H9 (cell line): ENCODE measurements around the gene UBAC1. TPM values are rescaled to one million over a fixed set of nuclear protein-coding genes. Genes with fewer than 3 reads are reported as not detected.

Experiments
- DNase-seq: peaks from one replicate; pipeline ENCODE4 v3.0.0-alpha.2; 2017
- H2AFZ ChIP-seq: one replicate; pipeline ENCODE4 v1.6.1; 2013; ENCODE audit warnings: mild to moderate bottlenecking, low read length, control low read depth, moderate library complexity
- H2AK5ac ChIP-seq: 2 replicates; pipeline ENCODE4 v1.6.1; 2013; ENCODE audit warnings: low read length, control low read depth, mixed read lengths; ENCODE audit not compliant: insufficient read length
- H2BK120ac ChIP-seq: one replicate; pipeline ENCODE4 v1.6.1; 2013; ENCODE audit warnings: low read depth, mild to moderate bottlenecking, low read length, control low read depth, inconsistent platforms; ENCODE audit not compliant: poor library complexity, severe bottlenecking
- H2BK12ac ChIP-seq: 2 replicates; pipeline ENCODE4 v1.6.1; 2013; ENCODE audit warnings: low read length, control low read depth, mixed read lengths, low read depth; ENCODE audit not compliant: insufficient read length
- H2BK15ac ChIP-seq: 2 replicates; pipeline ENCODE4 v1.6.1; 2013; ENCODE audit warnings: low read depth, low read length, control low read depth
- H2BK20ac ChIP-seq: one replicate; pipeline ENCODE4 v1.6.1; 2013; ENCODE audit warnings: low read depth, mild to moderate bottlenecking, low read length, control low read depth, inconsistent platforms; ENCODE audit not compliant: poor library complexity, severe bottlenecking
- H2BK5ac ChIP-seq: 2 replicates; pipeline ENCODE4 v1.6.1; 2013; ENCODE audit warnings: low read length, control low read depth, mixed read lengths; ENCODE audit not compliant: insufficient read length
- H3K14ac ChIP-seq: 2 replicates; pipeline ENCODE4 v1.6.1; 2013; ENCODE audit warnings: low read length, control low read depth; ENCODE audit not compliant: insufficient read depth
- H3K18ac ChIP-seq: 2 replicates; pipeline ENCODE4 v1.6.1; 2013; ENCODE audit warnings: low read depth, mild to moderate bottlenecking, mixed read lengths, low read length, control low read depth; ENCODE audit not compliant: insufficient read length
- H3K23ac ChIP-seq: 2 replicates; pipeline ENCODE4 v1.6.1; 2013; ENCODE audit warnings: low read length, control low read depth, mixed read lengths, low read depth; ENCODE audit not compliant: insufficient read length
- H3K23me2 ChIP-seq: 2 replicates; pipeline ENCODE4 v1.6.1; 2013; ENCODE audit warnings: low read depth, mild to moderate bottlenecking, mixed read lengths, low read length, control low read depth; ENCODE audit not compliant: insufficient read length, poor library complexity, severe bottlenecking
- H3K27ac ChIP-seq: 2 replicates; pipeline ENCODE4 v1.5.1; 2013; ENCODE audit warnings: low read length, control low read depth, mixed read lengths, low read depth; ENCODE audit not compliant: insufficient read length
- H3K27me3 ChIP-seq: 2 replicates; pipeline ENCODE4 v1.6.1; 2013; ENCODE audit warnings: low read length, control low read depth, inconsistent platforms; ENCODE audit not compliant: insufficient read depth
- H3K4ac ChIP-seq: 2 replicates; pipeline ENCODE4 v1.6.1; 2013; ENCODE audit warnings: low read depth, mild to moderate bottlenecking, control low read depth, inconsistent platforms, low read length, moderate library complexity
- H3K4me1 ChIP-seq: 2 replicates; pipeline ENCODE4 v1.6.1; 2013; ENCODE audit warnings: low read length, control low read depth, inconsistent platforms; ENCODE audit not compliant: insufficient read depth
- H3K4me2 ChIP-seq: 2 replicates; pipeline ENCODE4 v1.6.1; 2013; ENCODE audit warnings: low read length, control low read depth, mixed read lengths; ENCODE audit not compliant: insufficient read length, insufficient read depth
- H3K56ac ChIP-seq: 2 replicates; pipeline ENCODE4 v1.6.1; 2013; ENCODE audit warnings: low read depth, mild to moderate bottlenecking, mixed read lengths, low read length, control low read depth; ENCODE audit not compliant: insufficient read length
- H3K79me1 ChIP-seq: 2 replicates; pipeline ENCODE4 v1.6.1; 2013; ENCODE audit warnings: low read depth, mild to moderate bottlenecking, moderate library complexity, low read length, control low read depth, inconsistent platforms; ENCODE audit not compliant: insufficient read depth, poor library complexity, severe bottlenecking
- H3K79me2 ChIP-seq: 2 replicates; pipeline ENCODE4 v1.6.1; 2013; ENCODE audit warnings: low read length, control low read depth, inconsistent platforms; ENCODE audit not compliant: insufficient read depth
- H3K9ac ChIP-seq: 2 replicates; pipeline ENCODE4 v1.6.1; 2013; ENCODE audit warnings: low read length, control low read depth, mixed read lengths; ENCODE audit not compliant: insufficient read length; ENCODE audit errors: extremely low read depth
- H3K9me3 ChIP-seq: one replicate; pipeline ENCODE4 v1.6.1; 2013; ENCODE audit warnings: low read depth, low read length, inconsistent platforms; ENCODE audit not compliant: control insufficient read depth
- H3T11ph ChIP-seq: one replicate; pipeline ENCODE4 v1.6.1; 2013; ENCODE audit warnings: mild to moderate bottlenecking, low read length, control low read depth, inconsistent platforms
- H4K20me1 ChIP-seq: one replicate; pipeline ENCODE4 v1.6.1; 2013; ENCODE audit not compliant: control insufficient read depth, insufficient read length, insufficient read depth
- H4K5ac ChIP-seq: 2 replicates; pipeline ENCODE4 v1.6.1; 2013; ENCODE audit warnings: low read depth, mild to moderate bottlenecking, mixed read lengths, low read length, control low read depth; ENCODE audit not compliant: insufficient read length
- H4K8ac ChIP-seq: replicated peaks from 2 replicates; pipeline ENCODE4 v1.6.1; 2013; ENCODE audit warnings: low read length, control low read depth, mixed read lengths, low read depth; ENCODE audit not compliant: insufficient read length
- H4K91ac ChIP-seq: 2 replicates; pipeline ENCODE4 v1.6.1; 2013; ENCODE audit warnings: low read depth, mild to moderate bottlenecking, moderate library complexity, mixed read lengths, low read length, control low read depth; ENCODE audit not compliant: insufficient read length
- H3K27ac Mint-ChIP-seq, 3 experiments: 2 replicates in 2 of 3; 3 replicates in 1 of 3; pipeline ENCODE4 v1.8.0; 2020 to 2021; ENCODE audit warnings: mixed read lengths in 3 of 3, mild to moderate bottlenecking in 1 of 3, moderate library complexity in 1 of 3
- H3K27me3 Mint-ChIP-seq: 2 replicates; pipeline ENCODE4 v1.8.0; 2021; ENCODE audit warnings: low read depth, mild to moderate bottlenecking, moderate library complexity, mixed read lengths
- H3K36me3 Mint-ChIP-seq, 3 experiments: 2 replicates in 2 of 3; 3 replicates in 1 of 3; pipeline ENCODE4 v1.8.0; 2020 to 2021; ENCODE audit warnings: low read depth in 3 of 3, mixed read lengths in 3 of 3; ENCODE audit not compliant: insufficient read depth in 1 of 3
- H3K4me1 Mint-ChIP-seq, 2 experiments: 2 replicates each; pipeline ENCODE4 v1.8.0; 2020; ENCODE audit warnings: mixed read lengths in 2 of 2
- H3K4me3 Mint-ChIP-seq, 2 experiments: 2 replicates in 1 of 2; 3 replicates in 1 of 2; pipeline ENCODE4 v1.8.0; 2020 to 2021; ENCODE audit warnings: mild to moderate bottlenecking in 2 of 2, mixed read lengths in 2 of 2, moderate library complexity in 1 of 2
- H3K9me3 Mint-ChIP-seq, 2 experiments: 2 replicates in 1 of 2; 3 replicates in 1 of 2; pipeline ENCODE4 v1.8.0; 2020; ENCODE audit warnings: mild to moderate bottlenecking in 2 of 2, mixed read lengths in 2 of 2, moderate library complexity in 1 of 2
- WGBS: extraction: QIAGEN DNeasy Blood & Tissue Kit; methylation state at CpG from one replicate; pipeline ENCODE4 v1.1.7; 2013; ENCODE audit warnings: missing lambda C conversion rate, low lambda C conversion rate, mixed read lengths; ENCODE audit not compliant: insufficient read length; ENCODE audit errors: extremely low coverage; 5-methylcytosine and 5-hydroxymethylcytosine counted together
- total RNA-seq: library from RNA; stranded (reverse); gene quantifications from 2 replicates; pipeline ENCODE4 v1.2.1, GENCODE V29; 2021
- TF ChIP-seq, protein P1 (sequence below): fragments of 200-600 bp; sonication (generic); conservative IDR thresholded peaks from 3 replicates; pipeline ENCODE4 v1.8.0; 2021; ENCODE audit warnings: antibody characterized with exemption, mild to moderate bottlenecking

UBAC1 gene
- total RNA-seq, 1 experiment from 2014 or later: 47.5 TPM

GRCh38 chr9:135941288-135941995, 19.7 kb downstream of the UBAC1 start:
- Histone ChIP-seq H3K23me2 (no peaks in the 10 kb centered on the region), H4K5ac (no peak overlapping the region), H2AK5ac (no peak overlapping the region), H3K18ac (no peak overlapping the region), H2BK12ac (no peak overlapping the region), H3K79me2 (no peaks in the 10 kb centered on the region), H3K27ac (no peak overlapping the region), H2BK20ac (no peak overlapping the region), H3K9ac (no peak overlapping the region), H3K14ac (no peak overlapping the region), H3K9me3 (no peaks in the 10 kb centered on the region), H3K23ac (no peak overlapping the region), H2BK15ac (no peak overlapping the region), H4K8ac (no peak overlapping the region), H3K4ac (no peak overlapping the region), H3T11ph (no peak overlapping the region), H3K79me1 (no peaks in the 10 kb centered on the region), H2BK120ac (no peak overlapping the region), H3K56ac (no peak overlapping the region), H4K91ac (no peak overlapping the region), H3K4me2 (no peak overlapping the region), H4K20me1 (peaks cover 3% of the 10 kb centered on the region), H3K4me1 (no peaks in the 10 kb centered on the region), H2AFZ (no peak overlapping the region), H2BK5ac (no peak overlapping the region), H3K27me3 (no peaks in the 10 kb centered on the region)
- Mint-ChIP-seq H3K27ac (no peak overlapping the region; a peak in 1 of 7 replicates), H3K27me3 (no peaks in the 10 kb centered on the region), H3K9me3 (peaks cover 4 to 7% of the 10 kb centered on the region in 2 experiments; a peak in 3 of 5 replicates), H3K36me3 (peaks cover 51 to 83% (median 74%) of the 10 kb centered on the region in 3 experiments), H3K4me3 (no peak overlapping the region), H3K4me1 (no peaks in the 10 kb centered on the region)
- no CpG with 5 or more reads among the region's 13 CpGs for WGBS
- DNase-seq: no peak
- TF ChIP-seq, protein P1, sequence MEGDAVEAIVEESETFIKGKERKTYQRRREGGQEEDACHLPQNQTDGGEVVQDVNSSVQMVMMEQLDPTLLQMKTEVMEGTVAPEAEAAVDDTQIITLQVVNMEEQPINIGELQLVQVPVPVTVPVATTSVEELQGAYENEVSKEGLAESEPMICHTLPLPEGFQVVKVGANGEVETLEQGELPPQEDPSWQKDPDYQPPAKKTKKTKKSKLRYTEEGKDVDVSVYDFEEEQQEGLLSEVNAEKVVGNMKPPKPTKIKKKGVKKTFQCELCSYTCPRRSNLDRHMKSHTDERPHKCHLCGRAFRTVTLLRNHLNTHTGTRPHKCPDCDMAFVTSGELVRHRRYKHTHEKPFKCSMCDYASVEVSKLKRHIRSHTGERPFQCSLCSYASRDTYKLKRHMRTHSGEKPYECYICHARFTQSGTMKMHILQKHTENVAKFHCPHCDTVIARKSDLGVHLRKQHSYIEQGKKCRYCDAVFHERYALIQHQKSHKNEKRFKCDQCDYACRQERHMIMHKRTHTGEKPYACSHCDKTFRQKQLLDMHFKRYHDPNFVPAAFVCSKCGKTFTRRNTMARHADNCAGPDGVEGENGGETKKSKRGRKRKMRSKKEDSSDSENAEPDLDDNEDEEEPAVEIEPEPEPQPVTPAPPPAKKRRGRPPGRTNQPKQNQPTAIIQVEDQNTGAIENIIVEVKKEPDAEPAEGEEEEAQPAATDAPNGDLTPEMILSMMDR: no peak
